Measurements from ENCODE around the gene OR52A1.

Gene OR52A1

GRCh38 chr11:5131584-5132335, 22.8 kb downstream of the OR52A1 start:
- no peak for DNase-seq (ENCODE audit: low read depth, low spot score)

- no peak for DNase-seq (ENCODE audit: low read depth, low spot score)
These were observed 25.1 kb downstream of the OR52A1 start for GRCh38 chr11:5129457-5129877.

- no peak for DNase-seq (ENCODE audit: low read depth, low spot score)
These were observed 29.5 kb downstream of the OR52A1 start for GRCh38 chr11:5124891-5125620.

GRCh38 chr11:5123802-5124521, 30.6 kb downstream of the OR52A1 start:
- DNase-seq (ENCODE audit: low read depth, low spot score), result peak; percentile 21

GRCh38 chr11:5118893-5119292, 35.7 kb downstream of the OR52A1 start:
- DNase-seq (ENCODE audit: low read depth, low spot score), result no peak

- no peak for DNase-seq (ENCODE audit: low read depth, low spot score)
These were observed 37.0 kb downstream of the OR52A1 start for GRCh38 chr11:5117588-5117987.

GRCh38 chr11:5115339-5115738, 39.2 kb downstream of the OR52A1 start:
- DNase-seq (ENCODE audit: low read depth, low spot score), result no peak

- DNase-seq (ENCODE audit: low read depth, low spot score), result no peak
These were observed 47.3 kb downstream of the OR52A1 start for GRCh38 chr11:5107285-5107684.

- no peak for DNase-seq (ENCODE audit: low read depth, low spot score)
These were observed 51.5 kb downstream of the OR52A1 start for GRCh38 chr11:5103066-5103465.

- no peak for DNase-seq (ENCODE audit: low read depth, low spot score)
These were observed 52.3 kb downstream of the OR52A1 start for GRCh38 chr11:5102246-5102645.

- no peak for DNase-seq (ENCODE audit: low read depth, low spot score)
These were observed 58.5 kb downstream of the OR52A1 start for GRCh38 chr11:5096011-5096410.
